ENCODE results near the gene TIMM29.

GRCh38 chr19:10962863-10963262 lies 34.3 kb downstream of the TIMM29 start:
- TF ChIP-seq CTCF (IDR thresholded peaks at IDR 0.05; ENCODE audit: low read depth, low read length), result no peak
- TF ChIP-seq EZH2phosphoT487 (IDR thresholded peaks at IDR 0.05; ENCODE audit: low read depth), result no peak
